D341Med (cell line): ENCODE data around the gene MYO5B.

ENCODE experiments used
- DNase-seq: peaks from one replicate; pipeline ENCODE4 v3.0.0; 2012; ENCODE audit warnings: low spot score

Gene MYO5B

DNA sequence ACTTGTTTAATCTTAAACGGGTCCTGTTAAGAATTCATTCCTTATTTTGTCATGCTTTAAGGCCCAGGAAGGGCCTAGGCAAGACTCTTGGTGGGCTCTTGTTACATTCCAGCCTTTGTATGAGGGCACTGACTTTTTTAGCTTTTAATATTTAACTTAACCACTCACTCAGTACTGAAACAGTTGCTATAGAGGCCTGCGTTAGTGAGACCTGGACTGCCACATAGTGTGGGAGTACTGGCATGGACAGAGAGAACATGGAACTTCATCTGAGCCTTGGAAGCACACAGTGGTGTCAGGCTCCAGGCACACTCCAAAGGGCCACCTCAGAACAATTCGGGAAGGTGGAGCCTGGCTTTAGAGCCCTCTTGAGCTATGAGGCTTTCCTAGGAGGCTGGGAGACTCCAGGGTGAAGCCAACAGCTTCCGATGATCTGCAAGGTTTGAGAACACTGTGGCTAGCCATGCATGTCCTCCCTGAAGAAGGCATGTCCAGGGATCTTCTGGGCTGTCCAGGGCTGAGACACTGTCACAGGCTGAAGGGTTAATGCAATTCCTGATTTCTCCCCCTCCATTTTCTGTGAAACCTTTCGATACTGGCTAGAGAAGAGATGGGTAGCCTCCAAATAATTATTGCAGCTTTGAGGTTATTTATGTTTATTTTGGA is 226.2 kb downstream of the MYO5B start:
- no peak for DNase-seq

DNA sequence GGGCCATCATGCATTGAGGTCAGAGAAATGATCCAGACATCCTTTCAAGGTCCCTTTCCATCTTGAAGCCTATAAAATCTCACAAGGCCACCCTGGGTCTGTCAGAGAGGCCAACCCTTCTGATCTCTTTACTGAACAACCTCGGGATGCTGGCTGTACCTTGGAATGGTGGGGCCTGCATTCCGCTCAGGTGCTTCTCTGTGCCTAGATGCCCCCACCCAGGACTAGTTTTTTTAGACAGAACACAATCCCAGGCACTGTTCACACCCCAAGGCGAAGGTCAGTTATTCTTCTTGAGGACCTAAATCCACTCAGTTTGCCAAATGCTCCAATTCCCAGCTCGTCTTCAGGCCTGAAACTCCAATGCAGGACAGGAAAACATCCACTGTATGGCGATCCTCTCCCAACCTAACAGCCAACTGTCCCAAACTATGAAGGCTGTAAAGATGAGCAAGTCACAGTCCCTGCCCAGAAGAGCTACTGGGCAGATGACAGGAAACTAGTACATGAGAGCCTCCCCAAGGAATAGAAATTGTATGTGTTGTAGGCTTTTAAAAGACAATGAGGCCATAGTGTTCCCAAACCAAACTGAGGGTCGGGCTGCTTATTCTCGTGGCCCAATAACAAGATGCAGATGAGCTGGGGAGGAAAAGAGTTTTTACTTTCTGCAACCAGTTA is 227.2 kb downstream of the MYO5B start:
- no peak for DNase-seq

DNA sequence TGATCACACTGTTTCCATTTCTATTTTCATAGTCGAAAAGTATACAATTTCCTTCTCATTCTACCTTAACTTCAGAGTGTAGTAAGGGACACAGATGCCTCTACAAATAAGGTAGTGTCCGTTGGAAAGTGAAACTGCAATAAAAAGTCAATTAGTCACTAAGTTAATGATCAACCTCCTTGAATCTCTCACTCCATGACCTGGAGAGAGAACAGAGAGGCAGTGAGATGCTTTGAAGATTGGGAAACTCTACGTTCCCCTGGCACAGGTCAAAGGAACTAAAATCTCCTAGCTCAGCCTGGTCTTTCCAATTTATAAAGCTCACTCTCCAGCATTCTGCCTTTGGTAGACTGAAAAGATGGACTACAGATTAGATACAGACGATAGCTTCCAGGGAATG is 227.8 kb downstream of the MYO5B start:
- no peak for DNase-seq

- no peak for DNase-seq
Observed at GRCh38 chr18:49966090-49966489, 228.9 kb downstream of the MYO5B start.

GRCh38 chr18:49963217-49963616 is 231.7 kb downstream of the MYO5B start:
- no peak for DNase-seq

DNA sequence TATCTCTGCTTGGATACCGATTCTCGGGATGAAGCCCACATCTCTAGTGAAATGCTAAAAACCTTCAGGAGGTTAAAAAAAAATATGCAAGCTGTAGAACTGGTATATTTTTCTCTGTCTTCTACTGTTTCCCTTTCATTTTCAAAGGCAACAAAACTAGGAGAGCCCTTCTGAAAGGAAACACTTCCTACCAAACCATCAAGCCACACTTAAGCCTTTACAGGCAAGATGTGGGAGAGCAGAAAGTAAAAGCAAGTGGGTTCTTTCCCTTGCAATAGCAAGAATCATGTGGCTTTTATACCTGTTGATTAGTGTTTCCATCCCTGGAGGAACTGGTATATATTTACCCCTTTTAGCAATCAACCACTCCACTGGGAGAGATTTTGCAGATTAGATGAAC is 233.7 kb downstream of the MYO5B start:
- no peak for DNase-seq

- DNase-seq: no peak
Observed at GRCh38 chr18:49960376-49960775, 234.6 kb downstream of the MYO5B start.

GRCh38 chr18:49959176-49959575 is 235.8 kb downstream of the MYO5B start:
- DNase-seq: no peak

- no peak for DNase-seq
Observed at GRCh38 chr18:49955263-49955662, 239.7 kb downstream of the MYO5B start.

GRCh38 chr18:49953391-49953790 is 241.6 kb downstream of the MYO5B start:
- no peak for DNase-seq

- no peak for DNase-seq
Observed at GRCh38 chr18:49949951-49950395, 245.0 kb downstream of the MYO5B start.

DNA sequence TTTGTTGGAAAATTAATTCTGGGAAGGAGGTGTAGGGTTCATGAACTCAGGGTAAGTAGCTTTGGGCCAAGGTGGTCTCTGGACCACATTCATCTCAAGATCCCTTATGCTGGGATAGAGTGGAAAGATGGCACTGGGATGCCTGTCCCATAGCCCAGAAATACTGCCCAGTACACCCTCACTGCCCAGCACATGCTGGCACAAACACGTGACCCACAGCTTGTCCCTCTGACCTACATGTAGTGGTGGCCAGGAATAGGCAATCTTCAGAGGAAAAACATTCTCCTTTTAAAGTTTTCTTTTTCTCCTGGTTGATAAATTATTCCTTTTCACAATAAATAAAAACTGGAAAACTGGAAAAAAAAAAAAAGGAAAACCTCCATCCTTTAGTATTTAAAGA is 246.0 kb downstream of the MYO5B start:
- no peak for DNase-seq

DNA sequence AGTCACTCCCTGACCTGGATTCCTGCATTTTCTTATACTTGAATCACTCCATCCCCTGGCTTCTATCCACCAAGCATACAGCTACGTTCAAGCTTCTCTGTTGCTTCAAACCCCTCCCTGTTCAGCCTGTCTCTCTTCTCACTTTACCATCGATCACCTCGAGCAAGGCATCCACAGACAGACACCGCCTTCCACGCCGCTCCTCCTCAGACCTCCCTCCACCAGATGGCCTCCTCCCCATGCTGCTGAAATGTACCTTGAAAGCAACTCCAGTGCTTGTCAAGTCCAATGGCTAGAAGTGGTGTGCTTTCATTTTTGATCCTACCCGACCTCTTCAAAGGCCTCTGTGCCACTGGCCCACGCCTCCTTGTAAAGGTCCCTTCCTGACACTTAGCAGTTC is 250.3 kb downstream of the MYO5B start:
- no peak for DNase-seq

GRCh38 chr18:49936821-49937220 is 258.1 kb downstream of the MYO5B start:
- DNase-seq: no peak

- DNase-seq: no peak
Observed at GRCh38 chr18:49935215-49935614, 259.7 kb downstream of the MYO5B start.

DNA sequence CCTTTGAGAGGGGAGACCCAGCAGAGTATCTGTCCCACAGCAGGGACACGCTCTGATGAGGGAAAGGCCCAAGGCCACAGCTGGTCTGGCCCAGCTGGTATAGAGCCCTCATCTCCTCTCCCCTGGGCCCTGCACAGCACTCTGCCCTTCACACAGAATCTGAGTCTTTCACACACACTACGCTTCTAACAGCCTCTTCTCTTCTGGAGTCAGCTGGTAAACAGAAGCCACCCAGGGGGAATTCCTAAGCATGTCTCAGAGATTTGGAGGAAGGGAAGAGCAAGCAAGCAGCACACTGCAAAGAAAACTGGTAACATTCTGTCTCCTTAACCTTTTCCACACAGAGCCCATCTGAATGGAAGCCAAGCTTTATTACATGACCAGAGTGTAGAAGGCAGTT is 260.5 kb downstream of the MYO5B start:
- no peak for DNase-seq

GRCh38 chr18:49933530-49934128 is 261.3 kb downstream of the MYO5B start:
- no peak for DNase-seq

- DNase-seq: no peak
Observed at GRCh38 chr18:49931760-49932159, 263.2 kb downstream of the MYO5B start.

DNA sequence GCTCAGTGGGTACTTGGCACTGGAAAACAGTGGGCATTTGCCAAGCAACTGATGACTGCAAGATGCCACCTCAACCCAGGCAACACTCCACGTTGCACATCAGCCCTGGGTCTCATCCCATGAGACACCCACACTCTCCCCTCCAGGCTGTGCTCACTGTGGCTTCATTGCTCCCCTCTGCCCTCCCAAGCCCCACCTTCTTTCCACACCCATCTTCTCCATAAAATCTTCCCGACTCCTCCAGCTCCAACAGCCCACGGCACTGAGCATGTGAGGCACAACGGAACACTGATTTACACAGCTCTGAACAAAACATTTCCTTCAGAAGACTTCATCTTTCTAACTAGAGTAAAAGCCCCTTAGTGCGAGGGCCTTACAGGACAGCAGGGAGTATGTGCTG is 263.8 kb downstream of the MYO5B start:
- DNase-seq: no peak

DNA sequence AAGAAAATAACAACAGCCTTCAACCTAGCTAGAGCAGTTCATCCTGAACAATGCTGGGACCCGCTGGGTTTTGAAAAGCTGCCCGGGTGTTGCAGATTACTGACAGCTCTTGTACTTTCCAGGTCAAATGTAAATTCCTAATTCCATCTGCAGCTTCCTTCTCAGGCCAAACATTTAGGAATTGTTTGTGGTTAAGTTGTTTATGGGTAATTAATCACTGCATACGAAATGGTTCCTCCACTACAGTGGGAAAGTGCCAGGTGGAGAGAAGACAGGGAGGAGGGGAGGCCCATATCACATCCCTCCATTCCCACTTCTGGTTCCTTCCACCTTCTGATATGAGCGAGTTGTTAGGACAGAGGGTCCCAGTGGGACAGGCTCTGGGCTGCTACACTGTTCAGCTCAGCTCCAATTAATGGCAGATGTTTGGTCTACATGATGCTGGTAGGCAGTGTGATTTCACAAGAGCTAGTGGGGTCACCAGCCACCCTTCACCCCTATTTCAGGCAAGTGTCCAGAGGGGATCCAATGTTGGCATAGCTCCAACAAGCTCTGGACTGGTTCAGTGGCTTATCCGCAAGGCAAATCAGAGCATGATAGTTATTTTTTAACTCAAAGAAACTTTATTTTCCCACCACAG is 268.7 kb downstream of the MYO5B start:
- DNase-seq: no peak

- DNase-seq: no peak
Observed at GRCh38 chr18:49924293-49924983, 270.5 kb downstream of the MYO5B start.

GRCh38 chr18:49922228-49922627 is 272.7 kb downstream of the MYO5B start:
- DNase-seq: no peak
